GM12873 (cell line): ENCODE data around the gene ARHGAP30.

Source experiments
- CTCF ChIP-seq: IDR thresholded peaks from 2 replicates; pipeline ENCODE4 v1.5.1; 2012; ENCODE audit warnings: low read depth, mild to moderate bottlenecking, moderate library complexity, low read length, control low read depth; ENCODE audit not compliant: insufficient read depth; ENCODE audit errors: missing control alignments

The ARHGAP30 gene

GRCh38 chr1:161069731-161070270, at the start of gene ARHGAP30:
Gene ARHGAP30, minus strand, starts transcription at chr1:161069891. Its CDS starts 267 bp downstream, at chr1:161069624.
- TF ChIP-seq CTCF = no peak

- TF ChIP-seq CTCF = no peak
These were observed 48.3 kb upstream of the ARHGAP30 start, which contains the start of the genes NIT1 and PFDN2 for GRCh38 chr1:161117759-161118581. Gene NIT1, plus strand, starts transcription at chr1:161118105. Its CDS starts 72 bp downstream, at chr1:161118177. Gene PFDN2, minus strand, starts transcription at chr1:161118037. Its CDS starts 11 bp downstream, at chr1:161118026.

- TF ChIP-seq CTCF = no peak
These were observed 45.5 kb upstream of the ARHGAP30 start for GRCh38 chr1:161115132-161115711.

- TF ChIP-seq CTCF = no peak
These were observed 44.9 kb upstream of the ARHGAP30 start for GRCh38 chr1:161114556-161114955.

- no peak for TF ChIP-seq CTCF
These were observed 44.2 kb upstream of the ARHGAP30 start for GRCh38 chr1:161113915-161114314.

- no peak for TF ChIP-seq CTCF
These were observed 41.8 kb upstream of the ARHGAP30 start for GRCh38 chr1:161111527-161111926.

- TF ChIP-seq CTCF = no peak
These were observed 41.4 kb upstream of the ARHGAP30 start for GRCh38 chr1:161111117-161111516.
